Stimulated activated CD4-positive, alpha-beta T cell treated with anti-CD3 and anti-CD28 coated beads, Interleukin-1b, Interleukin-23, amount 100 ng/mL, for 1 hour (primary cell): Measurements from ENCODE around the gene COX20.

Experiments
- DNase-seq, 2 donors: peaks; one replicate each; pipeline ENCODE4 v3.0.0-alpha.2; 2020; ENCODE audit warnings: low read depth in 2 of 2

The COX20 gene

DNA sequence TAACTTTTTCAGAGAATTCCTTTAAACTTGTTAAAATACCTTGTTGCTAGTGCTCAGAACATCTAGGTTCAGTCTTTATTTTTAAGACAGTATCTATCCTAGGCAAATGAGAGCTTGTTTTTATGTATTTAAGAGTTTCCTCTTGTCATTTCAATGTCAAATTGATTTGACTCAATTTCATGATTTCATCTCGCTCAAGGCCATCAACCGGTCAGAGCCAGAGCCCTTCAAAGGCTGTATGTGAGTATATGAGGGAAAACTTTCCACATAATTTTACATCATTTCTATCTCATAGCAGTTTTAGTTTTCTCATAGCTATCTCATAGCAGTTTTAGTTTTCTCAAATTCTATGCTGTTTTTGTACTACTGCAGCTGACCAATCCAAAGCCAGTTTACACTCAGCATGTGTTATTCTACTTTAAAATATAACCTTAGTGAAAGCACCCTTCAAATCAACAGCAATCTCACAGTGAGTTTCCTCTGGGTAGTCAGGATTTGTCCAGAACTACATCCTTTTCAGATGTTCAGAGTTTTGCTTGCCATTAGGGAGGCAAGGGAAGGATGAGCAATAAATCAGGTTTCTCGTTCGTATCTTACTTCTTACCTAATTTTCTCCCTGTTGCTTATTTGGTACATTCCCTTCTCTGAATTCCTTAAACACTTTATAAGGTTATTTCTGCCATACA is 16.2 kb downstream of the COX20 start:
- DNase-seq, result no peak

DNA sequence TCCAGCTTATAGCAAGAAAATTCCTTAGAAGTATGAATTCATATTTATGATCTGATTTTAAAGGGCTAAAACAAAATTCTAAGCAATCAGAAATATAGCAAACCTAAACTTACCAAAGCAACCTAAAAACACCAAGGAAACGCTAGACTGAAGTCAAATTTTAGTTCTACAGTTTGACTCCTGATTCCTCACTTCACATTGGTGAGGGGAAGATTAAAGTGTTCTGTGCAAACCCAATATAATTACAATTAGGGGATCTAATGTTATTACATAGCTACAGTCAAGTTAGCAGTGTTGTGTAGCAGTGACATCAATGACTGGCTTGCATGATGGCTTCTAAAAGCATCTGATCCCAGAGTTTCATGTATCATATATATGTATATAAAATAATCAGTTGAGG is 17.2 kb downstream of the COX20 start:
- no peak for DNase-seq

DNA sequence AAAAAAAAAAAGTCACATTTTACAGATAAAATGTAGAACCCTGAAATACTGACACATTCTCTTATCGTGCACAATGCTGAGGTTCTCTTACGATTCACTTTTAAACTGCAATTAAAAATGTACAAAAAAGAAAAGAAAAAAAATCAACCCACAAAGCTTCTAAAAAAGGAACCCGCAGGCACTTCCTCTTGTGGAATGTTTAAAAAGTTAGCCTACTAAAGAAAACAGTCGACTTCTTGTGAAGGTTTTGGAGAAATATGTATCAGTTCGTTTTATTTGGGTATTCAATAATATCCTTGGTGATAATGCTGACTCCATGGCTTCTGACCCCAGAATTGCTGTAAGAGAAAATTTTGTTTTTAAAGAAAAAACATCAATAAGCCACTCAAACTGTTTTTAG is 18.7 kb downstream of the COX20 start:
- no peak for DNase-seq

DNA sequence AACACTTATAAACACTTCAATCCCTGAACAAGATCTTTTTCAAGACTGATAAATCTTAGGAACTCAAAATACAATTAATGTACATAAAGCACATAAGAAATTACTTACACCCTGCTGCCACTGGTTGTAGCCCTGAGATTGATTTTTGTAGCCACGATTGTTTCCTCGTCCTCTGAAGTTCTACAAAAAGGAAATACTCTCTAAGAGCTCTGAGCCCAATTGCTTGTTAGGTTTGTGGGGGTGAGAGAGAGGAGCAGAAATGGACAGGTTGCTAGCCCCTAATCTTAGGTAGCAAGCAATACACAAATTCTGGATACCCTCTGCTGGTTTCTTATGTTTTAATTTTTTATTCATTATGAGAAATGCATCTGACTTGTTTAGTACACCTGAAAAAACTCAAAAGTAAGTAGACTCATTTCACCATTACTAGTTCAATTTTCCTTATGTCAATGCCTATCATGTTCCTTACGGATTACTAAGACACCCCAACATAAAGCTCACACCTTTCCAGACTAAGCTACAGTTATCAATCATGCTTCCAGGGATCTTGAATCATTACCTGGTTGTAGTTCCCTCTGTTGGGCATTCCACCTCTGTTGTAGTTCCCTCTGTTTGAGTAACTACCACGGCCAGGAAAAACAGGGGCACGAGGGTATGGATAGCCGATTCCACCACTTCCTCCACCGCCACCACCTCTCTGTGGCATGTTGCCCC is 19.6 kb downstream of the COX20 start:
- DNase-seq, result no peak

GRCh38 chr1:244857761-244858160 is 22.3 kb downstream of the COX20 start:
- DNase-seq, result no peak

GRCh38 chr1:244858357-244858756 is 22.9 kb downstream of the COX20 start:
- no peak for DNase-seq

DNA sequence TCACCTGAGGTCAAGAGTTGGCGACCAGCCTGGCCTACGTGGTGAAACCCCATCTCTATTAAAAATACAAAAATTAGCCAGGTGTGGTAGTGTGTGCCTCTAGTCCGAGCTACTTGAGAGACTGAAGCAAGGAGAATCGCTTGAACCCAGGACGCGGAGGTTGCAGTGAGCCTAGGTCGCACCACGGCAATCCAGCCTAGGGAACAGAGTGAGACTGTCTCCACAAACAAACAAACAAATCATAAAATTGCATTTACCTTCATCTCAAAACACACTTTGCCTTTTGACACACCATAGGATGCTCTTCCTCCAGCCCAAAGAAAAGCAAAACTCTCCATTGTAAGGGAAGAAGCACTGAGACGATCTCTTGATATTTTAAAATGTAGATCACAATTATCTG is 24.6 kb downstream of the COX20 start:
- no peak for DNase-seq

- DNase-seq, result no peak
Observed at GRCh38 chr1:244860914-244861610, 25.6 kb downstream of the COX20 start.

DNA sequence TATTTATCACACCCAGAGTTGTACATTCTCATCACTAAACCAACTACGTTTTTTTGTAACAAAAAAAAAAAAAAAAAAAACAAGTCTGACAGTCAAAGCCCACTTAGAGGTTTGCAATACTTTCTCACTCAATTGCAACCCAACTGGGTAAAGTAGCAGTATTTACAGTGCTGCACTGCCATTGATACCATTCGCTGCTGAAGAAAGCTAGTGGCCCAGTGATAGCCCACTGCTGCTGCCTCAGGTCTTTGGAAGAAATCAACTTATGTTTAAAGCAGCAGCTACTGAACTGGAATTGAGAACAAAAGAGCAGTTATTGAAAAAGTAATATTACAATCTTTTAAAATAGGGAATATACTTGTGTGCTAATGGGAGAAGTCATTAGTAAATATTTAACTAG is 26.2 kb downstream of the COX20 start:
- no peak for DNase-seq

DNA sequence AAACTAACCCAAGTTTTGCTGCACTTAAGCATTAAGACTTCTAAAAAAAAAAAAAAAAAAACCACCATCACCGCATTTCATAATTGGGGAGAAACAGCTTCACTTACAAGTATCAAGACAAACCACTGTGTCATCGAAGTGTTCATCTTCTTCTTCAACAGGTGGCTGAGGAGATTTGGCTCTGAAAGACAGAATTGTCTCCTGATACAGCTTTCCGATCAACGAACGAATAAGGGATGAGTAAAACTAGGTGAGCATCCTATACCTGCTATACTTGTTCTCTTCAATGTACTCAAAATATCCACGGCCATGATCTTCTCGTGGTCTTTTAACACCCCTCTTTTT is 26.9 kb downstream of the COX20 start:
- no peak for DNase-seq

DNA sequence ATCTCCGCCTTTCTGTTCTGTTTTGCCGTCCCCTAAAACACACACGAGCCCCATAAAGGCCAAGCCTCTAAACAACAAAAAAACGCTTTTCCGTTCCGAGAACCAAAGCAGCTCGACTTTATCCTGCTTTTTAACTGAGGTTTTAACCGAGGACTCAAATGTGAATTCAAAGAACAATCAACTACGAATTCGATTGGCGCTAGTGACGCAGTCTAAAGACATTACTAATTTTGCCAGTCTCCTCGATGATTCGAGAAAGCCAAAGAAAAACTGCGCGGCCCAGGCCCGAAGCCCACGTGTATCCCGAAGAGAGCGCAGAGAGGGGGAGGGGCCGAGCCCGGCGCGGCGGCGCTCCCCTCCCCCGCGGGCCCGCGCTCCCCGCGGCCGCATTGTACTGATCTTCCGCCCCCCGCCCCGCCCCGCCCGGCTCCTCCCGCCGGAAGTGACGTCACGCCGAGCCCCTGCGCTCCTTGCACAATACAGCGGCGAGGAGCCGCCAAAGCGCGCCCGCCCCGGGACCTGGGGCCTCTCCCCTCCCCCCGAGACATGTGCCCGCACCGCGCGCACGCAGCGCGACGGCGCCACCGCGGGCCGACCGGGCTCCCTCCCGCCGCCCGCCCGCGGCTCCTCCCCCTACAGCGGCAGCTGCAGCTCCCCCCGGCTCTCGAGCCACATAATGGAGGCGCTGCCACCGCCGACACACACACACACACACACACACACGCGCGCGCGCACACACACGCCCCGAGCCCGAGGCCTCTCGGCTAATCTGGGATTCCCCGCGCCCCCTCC is 27.4 kb downstream of the COX20 start:
- peak; percentile 92 to 97 for DNase-seq

DNA sequence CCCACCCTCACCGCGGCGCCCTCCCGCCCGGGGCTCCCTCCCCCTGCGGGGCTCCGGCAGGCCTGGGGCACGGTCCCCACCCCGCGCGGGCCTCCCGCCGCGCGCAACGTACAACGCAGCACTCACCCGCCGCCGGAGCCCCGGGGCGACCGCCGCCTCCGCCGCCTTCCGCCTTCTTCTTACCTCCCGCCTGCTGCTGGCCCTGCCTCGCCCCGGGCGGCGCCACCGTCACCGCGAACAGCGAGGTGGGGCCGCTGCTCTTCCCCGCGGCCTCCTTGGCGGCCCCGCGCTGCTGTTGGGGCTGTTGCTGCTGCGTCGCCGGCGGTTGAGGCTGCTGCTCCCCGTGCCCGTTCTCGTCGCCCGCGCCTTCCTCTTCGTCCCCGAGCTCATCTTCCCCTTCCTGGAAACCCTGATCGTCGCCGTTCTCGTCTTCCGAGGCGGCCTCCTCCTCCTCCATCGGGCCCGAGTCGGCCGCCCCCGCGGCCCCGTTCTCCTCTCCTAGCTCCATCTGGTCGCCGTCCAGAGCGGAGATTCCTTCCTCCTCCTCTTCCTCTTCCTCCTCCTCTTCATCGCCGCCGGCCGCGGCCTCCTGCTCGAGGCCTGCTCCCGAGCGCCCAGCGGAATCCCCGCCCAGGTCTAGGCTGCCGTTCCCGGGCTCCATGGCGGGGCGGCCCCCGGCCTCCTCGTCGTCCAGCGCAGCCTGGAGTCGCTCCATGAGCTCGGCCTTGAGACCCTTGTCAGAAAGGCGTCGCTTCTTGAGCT is 28.2 kb downstream of the COX20 start:
- peak in 1 of 2 donors; percentile 17 for DNase-seq

GRCh38 chr1:244864253-244865027 is 29.0 kb downstream of the COX20 start, which contains the start of gene HNRNPU:
TSS of gene HNRNPU (minus strand) at chr1:244864543. CDS start at chr1:244864307, 236 bp downstream.
- peak; percentile 91 to 93 for DNase-seq

DNA sequence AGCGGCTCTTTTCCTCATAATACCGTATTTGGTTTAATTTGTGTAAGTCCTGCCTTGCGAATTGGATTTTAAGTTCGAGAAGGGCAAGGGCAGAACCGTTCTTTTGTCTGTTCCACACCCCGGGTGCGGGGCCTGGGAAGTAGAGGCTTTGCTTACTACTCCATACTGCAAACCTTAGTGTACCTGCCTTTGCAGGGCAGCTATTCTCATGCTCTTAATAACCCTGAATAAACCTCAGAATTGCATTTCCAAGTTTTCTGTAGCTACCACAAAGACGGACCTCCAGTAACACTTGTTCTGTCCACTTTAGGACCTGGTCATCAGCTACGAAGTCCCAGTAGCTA is 29.5 kb downstream of the COX20 start:
- no peak for DNase-seq

- DNase-seq, result no peak
Observed at GRCh38 chr1:244865820-244866219, 30.4 kb downstream of the COX20 start.

DNA sequence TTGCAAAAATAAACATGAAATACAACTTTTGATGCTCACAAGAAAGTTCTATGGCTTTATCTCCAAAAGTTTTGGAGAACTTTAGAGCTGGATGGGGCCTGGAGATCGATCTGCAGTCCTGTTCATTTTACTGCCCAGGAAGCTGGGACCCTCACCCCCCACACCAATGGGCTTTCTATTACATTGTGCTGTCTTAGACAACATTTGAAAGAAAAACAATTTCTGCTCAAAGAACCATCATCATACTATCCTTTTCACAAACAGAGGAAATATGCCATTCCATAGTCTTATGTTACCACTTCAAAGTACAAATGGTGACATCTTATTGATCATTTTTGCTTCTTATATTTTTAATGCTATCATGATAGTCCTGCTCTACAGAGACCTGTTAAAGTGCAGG is 30.9 kb downstream of the COX20 start:
- DNase-seq, result no peak

DNA sequence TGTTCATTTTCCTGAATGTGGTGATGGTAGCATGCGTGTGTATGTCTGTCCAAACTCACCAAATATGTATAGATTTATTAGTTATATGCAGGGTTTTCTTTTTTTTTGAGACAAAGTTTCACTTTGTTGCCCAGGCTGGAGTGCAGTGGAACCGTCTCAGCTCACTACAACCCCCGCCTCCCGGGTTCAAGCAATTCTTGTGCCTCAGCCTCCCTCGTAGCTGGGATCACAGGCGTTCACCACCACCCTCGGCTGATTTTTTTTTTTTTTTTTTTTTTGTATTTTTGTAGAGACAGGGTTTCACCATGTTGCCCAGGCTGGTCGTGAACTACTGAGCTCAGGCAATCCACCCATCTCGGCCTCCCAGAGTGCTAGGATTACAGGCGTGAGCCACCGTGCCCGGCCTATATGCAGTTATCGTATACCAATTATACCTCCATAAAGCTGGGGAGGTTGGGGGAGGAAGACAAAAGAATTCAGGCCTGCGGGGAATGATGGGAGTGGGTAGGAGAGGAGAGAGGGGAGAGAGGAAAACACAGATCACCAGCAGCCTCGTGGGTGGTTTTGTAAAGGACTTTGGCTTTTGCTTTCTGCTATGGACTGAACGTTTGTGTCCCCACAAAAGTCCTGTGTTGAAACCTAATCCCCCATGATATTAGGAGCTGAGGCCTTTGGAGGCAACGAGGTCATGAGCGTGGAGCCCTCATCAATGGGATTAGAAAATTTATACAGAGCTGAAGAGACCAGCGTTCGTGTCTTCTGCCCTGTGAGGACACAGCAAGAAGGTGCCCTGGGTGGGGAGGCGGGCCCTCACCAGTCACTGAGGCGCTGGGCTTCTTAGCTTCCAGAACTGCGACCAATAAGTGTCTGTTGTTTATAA is 33.3 kb downstream of the COX20 start:
- DNase-seq, result no peak

DNA sequence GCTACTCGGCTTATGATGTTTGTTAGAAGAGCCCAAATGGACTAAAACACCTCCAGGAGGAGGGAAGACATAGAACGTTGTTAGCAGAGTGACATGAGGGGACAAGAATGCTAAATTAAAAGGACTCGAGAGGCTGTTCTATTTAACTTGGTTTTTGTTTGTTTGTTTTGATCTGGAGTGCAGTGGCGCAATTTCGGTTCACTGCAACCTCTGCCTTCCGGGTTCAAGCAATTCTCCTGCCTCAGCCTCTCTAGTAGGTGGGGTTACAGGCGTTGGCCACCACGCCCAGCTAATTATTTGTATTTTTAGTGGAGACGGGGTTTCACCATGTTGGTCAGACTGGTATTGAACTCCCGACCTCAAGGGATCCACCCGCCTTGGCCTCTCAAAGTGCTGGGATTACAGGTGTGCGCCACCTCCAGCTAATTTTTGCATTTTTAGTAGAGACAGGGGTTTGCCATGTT is 33.9 kb downstream of the COX20 start:
- no peak for DNase-seq

DNA sequence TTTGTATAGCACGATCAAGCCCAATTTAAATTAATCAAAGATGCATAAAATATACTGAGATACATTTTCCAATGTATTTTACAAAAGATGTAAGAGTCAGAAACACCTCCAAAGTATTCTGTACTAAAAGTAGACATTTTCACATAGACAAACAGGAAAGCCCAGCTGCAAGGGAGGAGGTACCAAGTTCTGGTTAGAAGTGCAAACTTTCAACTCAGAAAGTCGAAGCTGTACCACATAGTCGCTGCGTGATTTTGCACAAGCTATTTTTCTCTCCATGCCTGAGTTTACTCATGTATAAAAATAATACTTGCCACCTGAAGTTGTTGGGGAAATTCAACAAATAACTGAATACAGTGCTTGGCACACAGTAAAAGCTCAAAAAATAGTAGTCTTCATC is 34.5 kb downstream of the COX20 start:
- no peak for DNase-seq
